ENCODE measurements around the gene GRAMD2B.

- no peak for TF ChIP-seq CTCF (IDR thresholded peaks at IDR 0.05; ENCODE audit: low read length)
- no peak for TF ChIP-seq EZH2 (IDR thresholded peaks at IDR 0.05; ENCODE audit: borderline replicate concordance, low read length)
Observed at GRCh38 chr5:126480824-126481223, 57.6 kb downstream of the GRAMD2B start.
